Neural progenitor cell (in vitro differentiated cells): ENCODE results near the gene AQP3. TPM values are rescaled to one million over a fixed set of nuclear protein-coding genes. Genes with fewer than 3 reads are reported as not detected.

Experiments
- DNase-seq: peaks from one replicate; pipeline ENCODE4 v3.0.0-alpha.2; 2016; ENCODE audit warnings: low spot score
- H2AFZ ChIP-seq: fragments of 200-600 bp; sonication (generic); replicated peaks from 2 replicates; pipeline ENCODE4 v1.6.1; 2016; ENCODE audit warnings: antibody characterized with exemption
- H3F3A ChIP-seq: fragments of 200-600 bp; sonication (generic); 2 replicates; pipeline ENCODE4 v1.6.1; 2016; ENCODE audit warnings: antibody characterized with exemption, low read depth
- H3K27ac ChIP-seq: fragments of 200-600 bp; sonication (generic); 2 replicates; pipeline ENCODE4 v1.5.1; 2016; ENCODE audit warnings: mild to moderate bottlenecking
- H3K27me3 ChIP-seq: fragments of 200-600 bp; sonication (generic); 2 replicates; pipeline ENCODE4 v1.6.1; 2016; ENCODE audit warnings: mild to moderate bottlenecking, moderate library complexity
- H3K36me3 ChIP-seq: fragments of 200-600 bp; sonication (generic); 2 replicates; pipeline ENCODE4 v1.5.1; 2016
- H3K4me1 ChIP-seq: fragments of 200-600 bp; sonication (generic); 2 replicates; pipeline ENCODE4 v1.6.1; 2016; ENCODE audit warnings: mixed run types
- H3K4me2 ChIP-seq: fragments of 200-600 bp; sonication (generic); 2 replicates; pipeline ENCODE4 v1.6.1; 2016
- H3K4me3 ChIP-seq: fragments of 200-600 bp; sonication (generic); 2 replicates; pipeline ENCODE4 v1.5.1; 2016
- H3K79me2 ChIP-seq: fragments of 200-600 bp; sonication (generic); 2 replicates; pipeline ENCODE4 v1.6.1; 2016; ENCODE audit warnings: low read depth
- H3K9ac ChIP-seq: fragments of 200-600 bp; sonication (generic); 2 replicates; pipeline ENCODE4 v1.6.1; 2016
- H3K9me3 ChIP-seq: fragments of 200-600 bp; sonication (generic); 2 replicates; pipeline ENCODE4 v1.5.1; 2016; ENCODE audit warnings: low read depth
- H4K20me1 ChIP-seq: fragments of 200-600 bp; sonication (generic); 2 replicates; pipeline ENCODE4 v1.6.1; 2016; ENCODE audit warnings: low read depth
- H3K27ac Mint-ChIP-seq: 3 replicates; pipeline ENCODE4 v1.8.0; 2021; ENCODE audit warnings: mixed read lengths
- H3K27me3 Mint-ChIP-seq: 2 replicates; pipeline ENCODE4 v1.8.0; 2022; ENCODE audit warnings: low read depth, mild to moderate bottlenecking, inconsistent platforms, moderate library complexity, mixed read lengths; ENCODE audit not compliant: insufficient read depth
- H3K36me3 Mint-ChIP-seq: 3 replicates; pipeline ENCODE4 v1.8.0; 2021; ENCODE audit warnings: mixed read lengths
- H3K4me1 Mint-ChIP-seq: 3 replicates; pipeline ENCODE4 v1.8.0; 2021; ENCODE audit warnings: mixed read lengths
- H3K4me3 Mint-ChIP-seq: 3 replicates; pipeline ENCODE4 v1.8.0; 2021; ENCODE audit warnings: mild to moderate bottlenecking, moderate library complexity, mixed read lengths
- H3K9me3 Mint-ChIP-seq: 3 replicates; pipeline ENCODE4 v1.8.0; 2020; ENCODE audit warnings: mixed read lengths
- CTCF ChIP-seq: fragments of 200-600 bp; sonication (generic); IDR thresholded peaks from 2 replicates; pipeline ENCODE4 v1.5.1; 2017; ENCODE audit warnings: antibody characterized with exemption, mild to moderate bottlenecking
- EZH2 ChIP-seq: fragments of 200-600 bp; sonication (generic); IDR thresholded peaks from 2 replicates; pipeline ENCODE4 v1.6.1; 2017; ENCODE audit warnings: antibody characterized with exemption, mild to moderate bottlenecking, moderate library complexity
- EZH2phosphoT487 ChIP-seq: fragments of 200-600 bp; sonication (generic); IDR thresholded peaks from 2 replicates; pipeline ENCODE4 v1.6.1; 2017; ENCODE audit warnings: antibody characterized with exemption
- total RNA-seq: library from RNA; depleted of rRNA; stranded (reverse); fragments of >200 nt; gene quantifications from 2 replicates; pipeline ENCODE4 v1.2.3, GENCODE V29; 2015; ENCODE audit warnings: low replicate concordance

Gene AQP3
- total RNA-seq, 1 donor from 2014 or later, result 0.45 TPM

GRCh38 chr9:33414889-33415500 lies 32.4 kb downstream of the AQP3 start:
- no peaks in the 10 kb centered on the region for H3F3A ChIP-seq
- H3K4me2 ChIP-seq, result no peak overlapping the region
- no peaks in the 10 kb centered on the region for H4K20me1 ChIP-seq
- H3K4me1 Mint-ChIP-seq, result no peaks in the 10 kb centered on the region
- H3K9me3 ChIP-seq, result no peaks in the 10 kb centered on the region
- H3K27ac ChIP-seq, result no peak overlapping the region
- no peaks in the 10 kb centered on the region for H3K9me3 Mint-ChIP-seq
- peak overlapping the region; percentile 30 for H3K27ac Mint-ChIP-seq
- no peak for TF ChIP-seq EZH2
- TF ChIP-seq EZH2phosphoT487, result no peak
- no peak for TF ChIP-seq CTCF
- H3K36me3 ChIP-seq, result no peaks in the 10 kb centered on the region
- no peaks in the 10 kb centered on the region for H3K4me1 ChIP-seq
- no peak for DNase-seq
- peaks cover 11% of the 10 kb centered on the region for H3K27me3 Mint-ChIP-seq
- H3K79me2 ChIP-seq, result no peaks in the 10 kb centered on the region
- no peaks in the 10 kb centered on the region for H3K36me3 Mint-ChIP-seq
- no peak overlapping the region for H3K9ac ChIP-seq
- H2AFZ ChIP-seq, result peak overlapping the region; percentile 96
- no peak overlapping the region for H3K4me3 ChIP-seq
- no peaks in the 10 kb centered on the region for H3K27me3 ChIP-seq
- H3K4me3 Mint-ChIP-seq, result no peak overlapping the region

GRCh38 chr9:33414268-33414667 lies 33.1 kb downstream of the AQP3 start:
- H3K4me3 ChIP-seq, result no peak overlapping the region
- H3K9me3 Mint-ChIP-seq, result no peaks in the 10 kb centered on the region
- H3K27me3 ChIP-seq, result no peaks in the 10 kb centered on the region
- H4K20me1 ChIP-seq, result no peaks in the 10 kb centered on the region
- H3K4me1 ChIP-seq, result no peaks in the 10 kb centered on the region
- no peaks in the 10 kb centered on the region for H3K4me1 Mint-ChIP-seq
- H3K27ac ChIP-seq, result no peak overlapping the region
- H3F3A ChIP-seq, result no peaks in the 10 kb centered on the region
- no peak overlapping the region for H2AFZ ChIP-seq
- H3K9ac ChIP-seq, result no peak overlapping the region
- H3K9me3 ChIP-seq, result no peaks in the 10 kb centered on the region
- no peaks in the 10 kb centered on the region for H3K36me3 Mint-ChIP-seq
- H3K36me3 ChIP-seq, result no peaks in the 10 kb centered on the region
- peaks cover 8% of the 10 kb centered on the region for H3K27me3 Mint-ChIP-seq
- H3K27ac Mint-ChIP-seq, result peak overlapping the region; percentile 78
- no peak for DNase-seq
- no peak overlapping the region for H3K4me2 ChIP-seq
- H3K79me2 ChIP-seq, result no peaks in the 10 kb centered on the region
- no peak overlapping the region for H3K4me3 Mint-ChIP-seq
- no peak for TF ChIP-seq EZH2phosphoT487
- no peak for TF ChIP-seq EZH2
- TF ChIP-seq CTCF, result no peak

GRCh38 chr9:33408087-33408486 lies 39.3 kb downstream of the AQP3 start:
- no peaks in the 10 kb centered on the region for H3K9me3 Mint-ChIP-seq

More at GRCh38 chr9:33408087-33408486, 39.3 kb downstream of the AQP3 start:
- no peak for DNase-seq
- Histone ChIP-seq H3K27ac (no peak overlapping the region), H3K9ac (no peak overlapping the region), H3K36me3 (no peaks in the 10 kb centered on the region), H4K20me1 (no peaks in the 10 kb centered on the region), H2AFZ (no peak overlapping the region), H3K27me3 (no peaks in the 10 kb centered on the region), H3K79me2 (no peaks in the 10 kb centered on the region), H3K9me3 (no peaks in the 10 kb centered on the region), H3K4me1 (no peaks in the 10 kb centered on the region), H3K4me3 (no peak overlapping the region), H3F3A (no peaks in the 10 kb centered on the region), H3K4me2 (no peak overlapping the region)
- peaks cover 13% of the 10 kb centered on the region for H3K4me1 Mint-ChIP-seq
- no peak overlapping the region for H3K4me3 Mint-ChIP-seq
- no peaks in the 10 kb centered on the region for H3K36me3 Mint-ChIP-seq
- TF ChIP-seq EZH2, result no peak
- no peak for TF ChIP-seq EZH2phosphoT487
- TF ChIP-seq CTCF, result no peak
- no peak overlapping the region for H3K27ac Mint-ChIP-seq
- H3K27me3 Mint-ChIP-seq, result peaks cover 1% of the 10 kb centered on the region
